SK-N-SH treated with all-trans-retinoic acid at 6 μM for 48 hours (cell line): ENCODE results near the gene C9orf85.

Experiments used
- ATAC-seq: fragments of 200-7000 bp; cut with Tn5 transposase; 3 replicates; pipeline ENCODE4 v1.9.1; 2020; ENCODE audit warnings: mild to moderate bottlenecking, moderate library complexity
- CSRNP3 ChIP-seq: fragments of 250-450 bp; sonication (Bioruptor Pico); IDR thresholded peaks from 2 replicates; pipeline ENCODE4 v1.5.1; 2021; ENCODE audit warnings: mild to moderate bottlenecking, moderate library complexity
- ESRRG ChIP-seq: fragments of 250-450 bp; sonication (Bioruptor Pico); IDR thresholded peaks from 2 replicates; pipeline ENCODE4 v1.6.1; 2021; ENCODE audit warnings: mild to moderate bottlenecking
- GLIS3 ChIP-seq: fragments of 250-450 bp; sonication (Bioruptor Pico); IDR thresholded peaks from 2 replicates; pipeline ENCODE4 v1.5.0; 2020; ENCODE audit warnings: mild to moderate bottlenecking, moderate library complexity
- ISL1 ChIP-seq: fragments of 250-450 bp; sonication (Bioruptor Pico); IDR thresholded peaks from 2 replicates; pipeline ENCODE4 v2.1.2; 2022; ENCODE audit warnings: mild to moderate bottlenecking, moderate library complexity
- PATZ1 ChIP-seq: fragments of 250-450 bp; sonication (Bioruptor Pico); IDR thresholded peaks from 2 replicates; pipeline ENCODE4 v1.8.0; 2020; ENCODE audit warnings: mild to moderate bottlenecking, moderate library complexity, borderline replicate concordance
- POU6F1 ChIP-seq: fragments of 250-450 bp; sonication (Bioruptor Pico); IDR thresholded peaks from 2 replicates; pipeline ENCODE4 v1.8.0; 2021; ENCODE audit warnings: low read depth, mild to moderate bottlenecking, moderate library complexity, borderline replicate concordance
- RARB ChIP-seq: fragments of 250-450 bp; sonication (Bioruptor Pico); IDR thresholded peaks from 2 replicates; pipeline ENCODE4 v1.8.0; 2021; ENCODE audit warnings: mild to moderate bottlenecking, moderate library complexity
- SNAI2 ChIP-seq: fragments of 250-450 bp; sonication (Bioruptor Pico); IDR thresholded peaks from 2 replicates; pipeline ENCODE4 v1.5.0; 2020; ENCODE audit warnings: mild to moderate bottlenecking, moderate library complexity
- TCF4 ChIP-seq: fragments of 250-450 bp; sonication (Bioruptor Pico); IDR thresholded peaks from 2 replicates; pipeline ENCODE4 v1.8.0; 2021; ENCODE audit warnings: mild to moderate bottlenecking, moderate library complexity, borderline replicate concordance
- TSHZ2 ChIP-seq: fragments of 250-450 bp; sonication (Bioruptor Pico); IDR thresholded peaks from 2 replicates; pipeline ENCODE4 v1.5.0; 2020; ENCODE audit warnings: mild to moderate bottlenecking, moderate library complexity
- ZC3H10 ChIP-seq: fragments of 250-450 bp; sonication (Bioruptor Pico); IDR thresholded peaks from 2 replicates; pipeline ENCODE4 v1.5.1; 2021; ENCODE audit warnings: mild to moderate bottlenecking, moderate library complexity
- ZNF565 ChIP-seq: fragments of 450-650 bp; formaldehyde crosslinking; conservative IDR thresholded peaks from 2 replicates; pipeline ENCODE4 v1.5.0; 2020; ENCODE audit warnings: low read depth, mild to moderate bottlenecking, moderate library complexity
- ZNF8 ChIP-seq: fragments of 450-650 bp; formaldehyde crosslinking; IDR thresholded peaks from 2 replicates; pipeline ENCODE4 v1.5.0; 2020; ENCODE audit warnings: mild to moderate bottlenecking, moderate library complexity
- TF ChIP-seq, protein P1 (sequence below): fragments of 250-450 bp; sonication (Bioruptor Pico); IDR thresholded peaks from 2 replicates; pipeline ENCODE4 v1.5.1; 2020; ENCODE audit warnings: low read depth, mild to moderate bottlenecking, moderate library complexity

The C9orf85 gene

GRCh38 chr9:71915495-71915894 is 4.1 kb downstream of the C9orf85 start:
- no peak for TF ChIP-seq SNAI2 (CRISPR knock-in tag)
- no peak for TF ChIP-seq CSRNP3 (CRISPR knock-in tag)
- no peak for ATAC-seq

- ATAC-seq: no peak
Measured at GRCh38 chr9:71916834-71917534, 5.5 kb downstream of the C9orf85 start.

GRCh38 chr9:71918419-71918818 is 7.0 kb downstream of the C9orf85 start:
- ATAC-seq: no peak
- TF ChIP-seq POU6F1 (CRISPR knock-in tag) (no peak), GLIS3 (no peak), RARB (CRISPR knock-in tag) (no peak), ZC3H10 (CRISPR knock-in tag) (no peak), ZNF565 (no peak), ESRRG (CRISPR knock-in tag) (no peak), ZNF8 (CRISPR knock-in tag) (no peak), PATZ1 (CRISPR knock-in tag) (no peak), CSRNP3 (CRISPR knock-in tag) (no peak)
- TF ChIP-seq, protein P1, sequence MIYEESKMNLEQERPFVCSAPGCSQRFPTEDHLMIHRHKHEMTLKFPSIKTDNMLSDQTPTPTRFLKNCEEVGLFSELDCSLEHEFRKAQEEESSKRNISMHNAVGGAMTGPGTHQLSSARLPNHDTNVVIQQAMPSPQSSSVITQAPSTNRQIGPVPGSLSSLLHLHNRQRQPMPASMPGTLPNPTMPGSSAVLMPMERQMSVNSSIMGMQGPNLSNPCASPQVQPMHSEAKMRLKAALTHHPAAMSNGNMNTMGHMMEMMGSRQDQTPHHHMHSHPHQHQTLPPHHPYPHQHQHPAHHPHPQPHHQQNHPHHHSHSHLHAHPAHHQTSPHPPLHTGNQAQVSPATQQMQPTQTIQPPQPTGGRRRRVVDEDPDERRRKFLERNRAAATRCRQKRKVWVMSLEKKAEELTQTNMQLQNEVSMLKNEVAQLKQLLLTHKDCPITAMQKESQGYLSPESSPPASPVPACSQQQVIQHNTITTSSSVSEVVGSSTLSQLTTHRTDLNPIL (CRISPR knock-in tag): no peak

More at GRCh38 chr9:71916834-71917534, 5.5 kb downstream of the C9orf85 start:
- no peak for TF ChIP-seq RARB (CRISPR knock-in tag)
- TF ChIP-seq ZNF8 (CRISPR knock-in tag): no peak
- TF ChIP-seq, all 23 proteins: peak for 0

DNA sequence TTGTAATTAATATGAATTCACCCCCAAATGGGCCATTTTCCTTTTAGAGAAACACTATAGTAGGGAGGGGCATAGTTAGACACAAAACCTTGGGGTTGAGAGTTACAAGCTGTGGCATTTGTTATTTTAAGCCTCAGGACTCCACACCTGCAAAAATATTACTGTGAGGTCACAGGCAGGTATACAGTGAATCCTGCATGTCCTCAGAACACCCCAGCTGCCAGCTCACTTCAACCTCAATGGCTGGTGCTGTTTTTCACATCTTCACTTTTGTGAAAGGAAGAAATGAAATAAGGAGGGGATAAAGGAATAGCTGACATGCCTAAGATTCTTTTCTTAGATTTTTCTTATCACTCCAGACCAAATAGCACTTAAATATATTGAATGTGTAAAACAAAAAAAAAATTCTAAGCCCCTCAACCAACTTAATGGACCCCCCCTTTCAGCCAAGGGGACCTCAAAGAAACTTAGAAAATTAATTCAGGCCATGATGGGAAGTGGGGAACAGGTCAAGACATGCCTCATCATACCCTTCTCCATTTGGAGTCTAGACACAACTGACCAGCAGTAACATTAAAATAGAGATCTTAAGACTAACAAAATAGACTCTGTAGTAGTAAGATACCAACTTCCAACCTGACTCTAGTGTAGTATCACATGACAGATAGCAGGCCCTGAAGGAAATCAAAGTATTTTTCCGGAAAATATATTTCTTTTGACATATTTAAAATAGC is 9.2 kb downstream of the C9orf85 start:
- no peak for TF ChIP-seq TCF4 (CRISPR knock-in tag)
- no peak for TF ChIP-seq ISL1
- TF ChIP-seq RARB (CRISPR knock-in tag): no peak
- no peak for TF ChIP-seq TSHZ2
- no peak for TF ChIP-seq GLIS3
- ATAC-seq: no peak
